Liver (tissue), 9 donors: Measurements from ENCODE around the gene FLAD1. TPM values are rescaled to one million over a fixed set of nuclear protein-coding genes. Genes with fewer than 3 reads are reported as not detected.

ENCODE experiments used
- DNase-seq: peaks from one replicate; pipeline ENCODE4 v3.0.0-alpha.2; 2017; ENCODE audit warnings: low spot score
- H3K27ac ChIP-seq, 2 donors: one replicate each; pipeline ENCODE4 v1.7.0; 2013; ENCODE audit warnings: inconsistent platforms in 2 of 2, low read length in 2 of 2, control low read depth in 1 of 2, low read depth in 1 of 2, mild to moderate bottlenecking in 1 of 2
- H3K27me3 ChIP-seq, 4 donors: one replicate each; pipeline versions ENCODE4 v1.6.1 to v1.7.0; 2013; ENCODE audit warnings: low read length in 3 of 4, inconsistent platforms in 1 of 4, mild to moderate bottlenecking in 1 of 4, moderate library complexity in 1 of 4; ENCODE audit not compliant: control insufficient read depth in 4 of 4, insufficient read depth in 4 of 4
- H3K36me3 ChIP-seq, 4 donors: one replicate each; pipeline versions ENCODE4 v1.6.1 to v1.7.0; 2013; ENCODE audit warnings: low read length in 3 of 4, mild to moderate bottlenecking in 3 of 4, low read depth in 1 of 4, moderate library complexity in 1 of 4; ENCODE audit not compliant: control insufficient read depth in 4 of 4, insufficient read depth in 3 of 4
- H3K4me1 ChIP-seq, 4 donors: one replicate each; pipeline versions ENCODE4 v1.6.1 to v1.7.0; 2013; ENCODE audit warnings: low read length in 3 of 4, mild to moderate bottlenecking in 3 of 4, moderate library complexity in 1 of 4; ENCODE audit not compliant: control insufficient read depth in 4 of 4, insufficient read depth in 4 of 4
- H3K4me3 ChIP-seq, 3 donors: one replicate each; pipeline versions ENCODE4 v1.6.1 to v1.7.0; 2013; ENCODE audit warnings: low read length in 3 of 3, control low read depth in 1 of 3, low read depth in 1 of 3, mild to moderate bottlenecking in 1 of 3
- H3K9ac ChIP-seq, 2 donors: one replicate each; pipeline ENCODE4 v1.7.0; 2013; ENCODE audit warnings: low read length in 2 of 2, mild to moderate bottlenecking in 2 of 2, moderate library complexity in 2 of 2, control low read depth in 1 of 2, low read depth in 1 of 2
- H3K9me3 ChIP-seq, 4 donors: one replicate each; pipeline versions ENCODE4 v1.6.1 to v1.7.0; 2013; ENCODE audit warnings: low read length in 3 of 4; ENCODE audit not compliant: control insufficient read depth in 4 of 4
- ATF3 ChIP-seq: IDR thresholded peaks from 2 replicates; pipeline ENCODE4 v1.6.1; 2016; ENCODE audit warnings: antibody characterized with exemption
- EGR1 ChIP-seq, 2 donors: IDR thresholded peaks; 2 replicates each; pipeline ENCODE4 v1.6.1; 2016 to 2018; ENCODE audit warnings: antibody characterized with exemption in 2 of 2, low read depth in 2 of 2
- FOXA1 ChIP-seq: IDR thresholded peaks from 2 replicates; pipeline ENCODE4 v1.6.1; 2016; ENCODE audit warnings: antibody characterized with exemption
- FOXA2 ChIP-seq: IDR thresholded peaks from 2 replicates; pipeline ENCODE4 v1.6.1; 2016; ENCODE audit warnings: antibody characterized with exemption
- GABPA ChIP-seq, 2 donors: IDR thresholded peaks in 1 of 2; conservative IDR thresholded peaks in 1 of 2; 2 replicates each; pipeline ENCODE4 v1.6.1; 2016; ENCODE audit warnings: antibody characterized with exemption in 2 of 2, mild to moderate bottlenecking in 1 of 2, moderate library complexity in 1 of 2
- HNF4A ChIP-seq, 2 donors: conservative IDR thresholded peaks; 2 replicates each; pipeline ENCODE4 v1.6.1; 2016; ENCODE audit warnings: antibody characterized with exemption in 2 of 2, mild to moderate bottlenecking in 2 of 2
- HNF4G ChIP-seq: IDR thresholded peaks from 2 replicates; pipeline ENCODE4 v1.6.1; 2016; ENCODE audit warnings: antibody characterized with exemption
- JUND ChIP-seq, 2 donors: IDR thresholded peaks; 2 replicates each; pipeline ENCODE4 v1.6.1; 2016; ENCODE audit warnings: antibody characterized with exemption in 2 of 2
- MAX ChIP-seq: IDR thresholded peaks from 2 replicates; pipeline ENCODE4 v1.6.1; 2016; ENCODE audit warnings: antibody characterized with exemption
- NR2F2 ChIP-seq: IDR thresholded peaks from 2 replicates; pipeline ENCODE4 v1.6.1; 2016; ENCODE audit warnings: antibody characterized with exemption
- REST ChIP-seq: IDR thresholded peaks from 2 replicates; pipeline ENCODE4 v1.6.1; 2016; ENCODE audit warnings: antibody characterized with exemption, mild to moderate bottlenecking
- RXRA ChIP-seq, 2 donors: IDR thresholded peaks; 2 replicates each; pipeline ENCODE4 v1.6.1; 2017 to 2018; ENCODE audit warnings: antibody characterized with exemption in 2 of 2, mild to moderate bottlenecking in 1 of 2
- SP1 ChIP-seq: IDR thresholded peaks from 2 replicates; pipeline ENCODE4 v1.6.1; 2018; ENCODE audit warnings: antibody characterized with exemption, mild to moderate bottlenecking
- TAF1 ChIP-seq: conservative IDR thresholded peaks from 2 replicates; pipeline ENCODE4 v1.6.1; 2016; ENCODE audit warnings: antibody characterized with exemption, mild to moderate bottlenecking
- YY1 ChIP-seq: IDR thresholded peaks from 2 replicates; pipeline ENCODE4 v1.6.1; 2016; ENCODE audit warnings: antibody characterized with exemption, mild to moderate bottlenecking
- ZBTB33 ChIP-seq: IDR thresholded peaks from 2 replicates; pipeline ENCODE4 v1.6.1; 2016; ENCODE audit warnings: antibody characterized with exemption
- WGBS: extraction: QIAGEN DNeasy Blood & Tissue Kit; methylation state at CpG from one replicate; pipeline ENCODE4 v1.1.7; 2013; 5-methylcytosine and 5-hydroxymethylcytosine counted together
- polyA plus RNA-seq, 2 donors: library from polyadenylated mRNA; stranded (reverse) in 1 of 2; unstranded in 1 of 2; fragments of 200-250 nt in 1 of 2; fragments of >200 nt in 1 of 2; fragmentation: Nextera tagmentation in 1 of 2; extraction: Ambion mirVana in 1 of 2; gene quantifications; one replicate each; pipeline versions ENCODE4 v1.2.1 to v1.2.3, GENCODE V29; 2013 to 2015
- total RNA-seq, 2 donors: library from RNA; depleted of rRNA; stranded (reverse); fragments of >200 nt; gene quantifications; one replicate each; pipeline ENCODE4 v1.2.3, GENCODE V29; 2014
- donor health status: healthy.
- donor health status: healthy.
- donor health status: healthy.
- donor health status: healthy.
- donor health status: healthy.

FLAD1 gene
- total and polyA plus RNA-seq, 4 donors = 10.4 to 31.6 (median 22.5) TPM

GRCh38 chr1:155026588-155026987 lies 43.4 kb downstream of the FLAD1 start:
- Histone ChIP-seq H3K9ac (no peak overlapping the region), H3K9me3 (no peaks in the 10 kb centered on the region), H3K27ac (no peak overlapping the region), H3K36me3 (no peaks in the 10 kb centered on the region), H3K4me1 (peaks cover 0 to 19% (median 11%) of the 10 kb centered on the region in 4 donors), H3K4me3 (no peak overlapping the region), H3K27me3 (no peaks in the 10 kb centered on the region)
- TF ChIP-seq YY1 = no peak
- no peak for TF ChIP-seq ATF3
- TF ChIP-seq HNF4G = no peak
- no peak for TF ChIP-seq ZBTB33
- TF ChIP-seq FOXA1 = no peak
- TF ChIP-seq RXRA (IDR thresholded peaks at IDR 0.05) = no peak
- TF ChIP-seq HNF4A (conservative IDR thresholded peaks at IDR 0.05) = no peak
- no peak for TF ChIP-seq REST
- TF ChIP-seq FOXA2 = no peak
- TF ChIP-seq GABPA (IDR thresholded peaks at IDR 0.05 in 1 of 2, conservative IDR thresholded peaks at IDR 0.05 in 1 of 2) = no peak
- TF ChIP-seq TAF1 = no peak
- TF ChIP-seq EGR1 (IDR thresholded peaks at IDR 0.05; ENCODE audit: low read depth in 2 of 2) = no peak
- no peak for TF ChIP-seq SP1
- no peak for TF ChIP-seq MAX
- TF ChIP-seq JUND (IDR thresholded peaks at IDR 0.05) = no peak
- no peak for TF ChIP-seq NR2F2
- 94% methylated on average over 6 of the region's 6 CpGs for WGBS
- no peak for DNase-seq

- Histone ChIP-seq H3K4me3 (no peak overlapping the region), H3K27ac (no peak overlapping the region), H3K36me3 (no peaks in the 10 kb centered on the region), H3K4me1 (peaks cover 0 to 9% (median 2%) of the 10 kb centered on the region in 4 donors), H3K9ac (no peak overlapping the region), H3K9me3 (no peaks in the 10 kb centered on the region), H3K27me3 (no peaks in the 10 kb centered on the region)
- WGBS = 92% methylated on average over 16 of the region's 16 CpGs
- no peak for DNase-seq
- TF ChIP-seq ZBTB33 (no peak), TAF1 (no peak), NR2F2 (no peak), GABPA (IDR thresholded peaks at IDR 0.05 in 1 of 2, conservative IDR thresholded peaks at IDR 0.05 in 1 of 2) (no peak), FOXA2 (no peak), RXRA (IDR thresholded peaks at IDR 0.05) (no peak)
Observed at GRCh38 chr1:155029513-155030242, 46.5 kb downstream of the FLAD1 start.
